Gastroesophageal sphincter (tissue), 4 donors: ENCODE data around the gene DIAPH2. TPM values are rescaled to one million over a fixed set of nuclear protein-coding genes. Genes with fewer than 3 reads are reported as not detected.

ENCODE experiments used
- ATAC-seq: fragments of 150-250 bp; one replicate; pipeline ENCODE4 v1.9.1; 2016; ENCODE audit warnings: mild to moderate bottlenecking, moderate library complexity
- H3K27ac ChIP-seq, 4 donors: fragments of 200-600 bp; sonication (generic) in 3 of 4; 1 replicate in 3 of 4; 2 replicates in 1 of 4; pipeline ENCODE4 v1.5.1; 2016 to 2019
- H3K27me3 ChIP-seq: fragments of 200-600 bp; sonication (generic); one replicate; pipeline ENCODE4 v1.5.1; 2019
- H3K36me3 ChIP-seq, 2 donors: fragments of 200-600 bp; sonication (generic); one replicate each; pipeline ENCODE4 v1.5.1; 2019; ENCODE audit warnings: control low read depth in 1 of 2
- H3K4me1 ChIP-seq, 3 donors: fragments of 200-600 bp; sonication (generic); 1 replicate in 2 of 3; 2 replicates in 1 of 3; pipeline ENCODE4 v1.5.1; 2016 to 2019; ENCODE audit warnings: control low read depth in 2 of 3
- H3K4me3 ChIP-seq, 2 donors: fragments of 200-600 bp; sonication (generic); one replicate each; pipeline ENCODE4 v1.5.1; 2019; ENCODE audit warnings: mild to moderate bottlenecking in 1 of 2, moderate library complexity in 1 of 2
- H3K9me3 ChIP-seq, 3 donors: fragments of 200-600 bp; sonication (generic); one replicate each; pipeline ENCODE4 v1.5.1; 2017 to 2019; ENCODE audit warnings: control low read depth in 2 of 3
- EP300 ChIP-seq: sonication (generic); formaldehyde crosslinking; IDR thresholded peaks from one replicate; pipeline ENCODE4 v1.6.1; 2017; ENCODE audit warnings: antibody characterized with exemption, mild to moderate bottlenecking
- POLR2A ChIP-seq, 2 donors: fragments of 450-650 bp; IDR thresholded peaks; one replicate each; pipeline ENCODE4 v1.6.1; 2017; ENCODE audit warnings: antibody characterized with exemption in 2 of 2, mild to moderate bottlenecking in 2 of 2, moderate library complexity in 1 of 2
- POLR2AphosphoS5 ChIP-seq: sonication (generic); formaldehyde crosslinking; IDR thresholded peaks from one replicate; pipeline ENCODE4 v1.6.1; 2017; ENCODE audit warnings: antibody characterized with exemption
- WGBS, 2 donors: methylation state at CpG; one replicate each; pipeline ENCODE4 v1.1.5; 2018; ENCODE audit warnings: low coverage in 1 of 2; 5-methylcytosine and 5-hydroxymethylcytosine counted together
- total RNA-seq, 4 donors: library from RNA; depleted of rRNA; stranded (reverse); fragments of >200 nt; gene quantifications; one replicate each; pipeline ENCODE4 v1.1.0, GENCODE V29; 2016
- TF ChIP-seq, protein P1 (sequence below), 4 experiments: fragments of 200-600 bp in 2 of 4; fragments of 450-650 bp in 2 of 4; sonication (generic) in 1 of 4; IDR thresholded peaks; one replicate each; pipeline ENCODE4 v1.5.1; 2017 to 2019; ENCODE audit warnings: antibody characterized with exemption in 4 of 4, mild to moderate bottlenecking in 2 of 4, moderate library complexity in 2 of 4

Gene DIAPH2
- total RNA-seq, 4 donors from 2014 or later, result 46.1 to 93.9 (median 76.5) TPM

DNA sequence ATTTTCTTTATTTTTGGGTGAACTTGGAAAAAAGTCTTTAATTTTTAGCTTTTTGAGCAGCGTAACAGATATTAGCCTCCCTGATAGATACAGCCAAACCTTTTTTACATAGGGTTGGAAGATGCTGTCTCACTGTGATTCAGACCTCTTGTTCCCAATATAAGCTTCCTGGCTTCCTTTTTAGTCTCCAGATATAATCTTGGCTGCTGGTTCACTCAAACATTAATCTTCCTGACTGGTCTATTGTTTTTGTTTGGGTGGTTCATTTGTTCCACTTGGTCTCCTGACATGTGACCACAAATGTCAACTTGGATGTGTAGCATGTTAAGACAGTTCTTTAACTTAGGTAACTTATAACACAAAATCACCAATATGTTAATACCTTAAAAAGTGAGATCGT, 222.1 kb downstream of the DIAPH2 start:
- Histone ChIP-seq H3K27ac (peak overlapping the region in 1 of 4 donors; percentile 3), H3K36me3 (no peaks in the 10 kb centered on the region), H3K4me1 (peaks cover 0 to 14% (median 0%) of the 10 kb centered on the region in 3 donors), H3K4me3 (no peak overlapping the region), H3K27me3 (no peaks in the 10 kb centered on the region), H3K9me3 (no peaks in the 10 kb centered on the region)
- no peak for ATAC-seq
- 78 to 82% methylated on average over 1 to 2 of the region's 2 CpGs for WGBS, 2 donors
- TF ChIP-seq POLR2AphosphoS5, result no peak
- TF ChIP-seq, protein P1, sequence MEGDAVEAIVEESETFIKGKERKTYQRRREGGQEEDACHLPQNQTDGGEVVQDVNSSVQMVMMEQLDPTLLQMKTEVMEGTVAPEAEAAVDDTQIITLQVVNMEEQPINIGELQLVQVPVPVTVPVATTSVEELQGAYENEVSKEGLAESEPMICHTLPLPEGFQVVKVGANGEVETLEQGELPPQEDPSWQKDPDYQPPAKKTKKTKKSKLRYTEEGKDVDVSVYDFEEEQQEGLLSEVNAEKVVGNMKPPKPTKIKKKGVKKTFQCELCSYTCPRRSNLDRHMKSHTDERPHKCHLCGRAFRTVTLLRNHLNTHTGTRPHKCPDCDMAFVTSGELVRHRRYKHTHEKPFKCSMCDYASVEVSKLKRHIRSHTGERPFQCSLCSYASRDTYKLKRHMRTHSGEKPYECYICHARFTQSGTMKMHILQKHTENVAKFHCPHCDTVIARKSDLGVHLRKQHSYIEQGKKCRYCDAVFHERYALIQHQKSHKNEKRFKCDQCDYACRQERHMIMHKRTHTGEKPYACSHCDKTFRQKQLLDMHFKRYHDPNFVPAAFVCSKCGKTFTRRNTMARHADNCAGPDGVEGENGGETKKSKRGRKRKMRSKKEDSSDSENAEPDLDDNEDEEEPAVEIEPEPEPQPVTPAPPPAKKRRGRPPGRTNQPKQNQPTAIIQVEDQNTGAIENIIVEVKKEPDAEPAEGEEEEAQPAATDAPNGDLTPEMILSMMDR (IDR thresholded peaks at IDR 0.05), result no peak
- no peak for TF ChIP-seq EP300
- TF ChIP-seq POLR2A (IDR thresholded peaks at IDR 0.05), result no peak

DNA sequence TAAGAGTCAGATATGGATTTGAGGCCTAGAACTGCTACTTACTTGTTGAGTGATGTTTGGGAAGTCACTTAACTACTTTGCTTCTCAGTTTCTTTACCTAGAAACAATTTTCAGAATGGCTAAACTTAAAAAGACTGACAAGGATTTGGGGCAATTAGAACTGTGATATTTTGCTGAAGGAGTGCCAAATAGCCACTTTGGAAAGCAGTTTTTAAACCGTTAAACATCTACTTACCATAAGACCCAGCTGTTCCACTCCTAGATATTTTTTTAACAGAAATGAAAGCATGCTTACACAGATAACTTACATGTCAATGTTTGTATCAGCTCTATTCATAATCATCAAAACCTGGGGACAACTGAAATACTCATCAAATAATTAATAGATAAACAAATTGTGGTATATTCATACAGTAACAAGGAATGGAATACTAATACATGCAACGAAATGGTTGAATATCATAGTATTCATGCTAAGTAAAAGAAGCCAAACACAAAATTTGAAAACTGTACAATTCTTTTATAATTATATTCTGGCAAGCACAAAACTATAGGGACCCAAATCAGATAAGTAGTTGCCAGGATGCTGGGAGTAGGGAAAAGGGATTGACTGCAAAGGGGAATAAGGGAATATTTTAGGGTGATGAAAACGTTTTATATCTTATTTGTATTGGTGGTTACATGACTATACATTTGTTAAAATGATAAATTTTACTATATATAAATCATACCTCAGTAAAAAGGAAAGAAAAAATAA, 223.1 kb downstream of the DIAPH2 start:
- TF ChIP-seq, protein P1 (IDR thresholded peaks at IDR 0.05), result no peak
- no peak for TF ChIP-seq EP300
- no peaks in the 10 kb centered on the region for H3K9me3 ChIP-seq
- peak overlapping the region in 1 of 4 donors; percentile 3 for H3K27ac ChIP-seq
- H3K36me3 ChIP-seq, result no peaks in the 10 kb centered on the region
- no peak for ATAC-seq
- H3K4me1 ChIP-seq, result peaks cover 0 to 14% (median 0%) of the 10 kb centered on the region in 3 donors
- 16 to 50% methylated on average over 3 of the region's 3 CpGs for WGBS, 2 donors
- H3K27me3 ChIP-seq, result no peaks in the 10 kb centered on the region
- H3K4me3 ChIP-seq, result no peak overlapping the region

DNA sequence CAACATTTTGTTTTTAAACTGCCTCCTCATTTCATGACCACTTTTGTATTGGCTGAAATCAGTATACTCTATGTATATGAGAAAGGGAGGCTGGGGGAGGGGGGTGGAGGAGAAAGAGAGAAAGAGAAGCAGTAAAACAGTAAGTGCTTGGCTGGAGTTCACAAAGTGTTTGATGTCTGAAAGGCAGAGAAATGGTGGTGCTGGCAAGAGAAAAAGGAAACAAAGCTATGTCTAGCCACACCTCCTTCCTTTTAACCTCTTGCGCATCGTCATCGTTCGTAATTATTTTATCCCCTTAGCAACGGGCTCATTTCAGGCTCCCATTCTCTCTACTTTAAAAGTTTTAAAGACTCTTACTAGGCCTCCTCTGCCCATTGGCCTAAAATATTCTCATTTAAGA, 224.6 kb downstream of the DIAPH2 start:
- H3K4me1 ChIP-seq, result peaks cover 0 to 14% (median 0%) of the 10 kb centered on the region in 3 donors
- ATAC-seq, result no peak
- no peak overlapping the region for H3K4me3 ChIP-seq
- no peak overlapping the region for H3K27ac ChIP-seq
- H3K9me3 ChIP-seq, result no peaks in the 10 kb centered on the region
- TF ChIP-seq POLR2A (IDR thresholded peaks at IDR 0.05) (no peak), EP300 (no peak), POLR2AphosphoS5 (no peak)
- TF ChIP-seq, protein P1 (IDR thresholded peaks at IDR 0.05), result no peak
- WGBS, 2 donors, result 46 to 71% methylated on average over 5 of the region's 5 CpGs
- H3K27me3 ChIP-seq, result no peaks in the 10 kb centered on the region
- no peaks in the 10 kb centered on the region for H3K36me3 ChIP-seq

DNA sequence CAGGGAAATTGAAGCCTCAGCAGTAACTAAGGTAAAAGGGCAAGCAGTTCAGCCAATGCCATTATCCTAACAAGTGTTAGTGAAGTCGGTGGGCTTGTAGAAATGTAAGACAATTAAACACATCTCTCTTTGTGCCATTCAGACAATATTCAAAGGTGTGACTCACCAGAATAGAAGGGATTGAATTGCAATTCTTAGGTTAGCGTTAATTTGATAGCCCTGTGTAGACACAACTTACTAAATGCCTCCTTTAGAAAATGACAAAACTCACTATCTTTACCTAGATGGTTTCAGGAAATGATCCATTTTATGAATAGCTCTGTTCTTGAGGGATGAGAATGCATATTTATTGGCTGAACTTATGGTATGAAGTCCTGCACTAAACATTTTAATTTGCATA, 234.2 kb downstream of the DIAPH2 start:
- Histone ChIP-seq H3K27me3 (no peaks in the 10 kb centered on the region), H3K4me1 (no peaks in the 10 kb centered on the region), H3K4me3 (no peak overlapping the region), H3K9me3 (no peaks in the 10 kb centered on the region), H3K36me3 (no peaks in the 10 kb centered on the region), H3K27ac (no peak overlapping the region)
- ATAC-seq, result no peak
- TF ChIP-seq POLR2AphosphoS5 (no peak), EP300 (no peak)
- WGBS, 2 donors, result 60 to 100% methylated on average over 2 of the region's 2 CpGs

DNA sequence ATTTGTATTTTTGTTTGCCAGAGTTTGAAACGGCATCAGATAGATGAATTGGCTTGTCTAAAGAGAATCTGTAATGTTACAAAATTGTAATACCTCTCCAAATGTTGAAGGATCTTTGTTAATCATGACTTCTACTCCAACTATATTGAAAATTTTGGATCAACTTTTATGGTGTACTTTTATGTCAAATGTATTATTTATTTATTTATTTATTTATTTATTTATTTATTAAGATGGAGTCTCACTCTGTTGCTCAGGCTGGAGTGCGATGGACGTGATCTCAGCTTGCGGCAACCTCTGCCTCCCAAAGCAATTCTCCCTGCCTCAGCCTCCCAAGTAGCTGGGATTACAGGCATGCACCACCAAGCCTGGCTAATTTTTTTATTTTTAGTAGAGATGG, 235.0 kb downstream of the DIAPH2 start:
- no peak for ATAC-seq
- H3K36me3 ChIP-seq, result no peaks in the 10 kb centered on the region
- no peaks in the 10 kb centered on the region for H3K27me3 ChIP-seq
- H3K4me3 ChIP-seq, result no peak overlapping the region
- no peak overlapping the region for H3K27ac ChIP-seq
- WGBS, 2 donors, result 71 to 86% methylated on average over 1 of the region's 4 CpGs
- H3K4me1 ChIP-seq, result no peaks in the 10 kb centered on the region
- no peaks in the 10 kb centered on the region for H3K9me3 ChIP-seq
- no peak for TF ChIP-seq POLR2AphosphoS5
- no peak for TF ChIP-seq EP300
- TF ChIP-seq, protein P1 (IDR thresholded peaks at IDR 0.05), result no peak
- TF ChIP-seq POLR2A (IDR thresholded peaks at IDR 0.05), result no peak
